Peyer's patch (tissue), 4 donors: ENCODE measurements around the gene NDUFAF8.

Experiments used
- POLR2A ChIP-seq, 2 donors: fragments of 450-650 bp; IDR thresholded peaks; one replicate each; pipeline ENCODE4 v1.5.1; 2017; ENCODE audit warnings: antibody characterized with exemption in 2 of 2, mild to moderate bottlenecking in 2 of 2, moderate library complexity in 2 of 2
- TF ChIP-seq, protein P1 (sequence below), 6 experiments: fragments of 450-650 bp in 4 of 6; fragments of 200-600 bp in 2 of 6; sonication (generic) in 1 of 6; IDR thresholded peaks; one replicate each; pipeline ENCODE4 v1.5.1; 2017 to 2019; ENCODE audit warnings: antibody characterized with exemption in 6 of 6, mild to moderate bottlenecking in 3 of 6, moderate library complexity in 1 of 6

GRCh38 chr17:81228834-81229665 lies 10.1 kb upstream of the NDUFAF8 start:
- TF ChIP-seq POLR2A (IDR thresholded peaks at IDR 0.05) = no peak
- TF ChIP-seq, protein P1, sequence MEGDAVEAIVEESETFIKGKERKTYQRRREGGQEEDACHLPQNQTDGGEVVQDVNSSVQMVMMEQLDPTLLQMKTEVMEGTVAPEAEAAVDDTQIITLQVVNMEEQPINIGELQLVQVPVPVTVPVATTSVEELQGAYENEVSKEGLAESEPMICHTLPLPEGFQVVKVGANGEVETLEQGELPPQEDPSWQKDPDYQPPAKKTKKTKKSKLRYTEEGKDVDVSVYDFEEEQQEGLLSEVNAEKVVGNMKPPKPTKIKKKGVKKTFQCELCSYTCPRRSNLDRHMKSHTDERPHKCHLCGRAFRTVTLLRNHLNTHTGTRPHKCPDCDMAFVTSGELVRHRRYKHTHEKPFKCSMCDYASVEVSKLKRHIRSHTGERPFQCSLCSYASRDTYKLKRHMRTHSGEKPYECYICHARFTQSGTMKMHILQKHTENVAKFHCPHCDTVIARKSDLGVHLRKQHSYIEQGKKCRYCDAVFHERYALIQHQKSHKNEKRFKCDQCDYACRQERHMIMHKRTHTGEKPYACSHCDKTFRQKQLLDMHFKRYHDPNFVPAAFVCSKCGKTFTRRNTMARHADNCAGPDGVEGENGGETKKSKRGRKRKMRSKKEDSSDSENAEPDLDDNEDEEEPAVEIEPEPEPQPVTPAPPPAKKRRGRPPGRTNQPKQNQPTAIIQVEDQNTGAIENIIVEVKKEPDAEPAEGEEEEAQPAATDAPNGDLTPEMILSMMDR (IDR thresholded peaks at IDR 0.05) = no peak
